Upper lobe of left lung (tissue), 6 donors: ENCODE data around the gene MANSC1. TPM values are rescaled to one million over a fixed set of nuclear protein-coding genes. Genes with fewer than 3 reads are reported as not detected.

Experiments used
- ATAC-seq, 2 donors: fragments of 200-7000 bp; cut with Tn5 transposase; one replicate each; pipeline ENCODE4 v1.9.1; 2022; ENCODE audit warnings: mild to moderate bottlenecking in 2 of 2, moderate library complexity in 2 of 2; ENCODE audit not compliant: low FRiP score in 2 of 2
- DNase-seq, 2 donors: peaks; one replicate each; pipeline ENCODE4 v3.0.0-alpha.2; 2019 to 2020
- H3K27ac ChIP-seq, 4 donors: fragments of 200-600 bp; sonication (generic); one replicate each; pipeline ENCODE4 v1.5.1; 2016 to 2019
- H3K27me3 ChIP-seq, 4 donors: fragments of 200-600 bp; sonication (generic); one replicate each; pipeline ENCODE4 v1.5.1; 2017 to 2019
- H3K36me3 ChIP-seq, 4 donors: fragments of 200-600 bp; sonication (generic); one replicate each; pipeline ENCODE4 v1.5.1; 2016 to 2019
- H3K4me1 ChIP-seq, 4 donors: fragments of 200-600 bp; sonication (generic); one replicate each; pipeline ENCODE4 v1.5.1; 2018 to 2019
- H3K4me3 ChIP-seq, 4 donors: fragments of 200-600 bp; sonication (generic); one replicate each; pipeline ENCODE4 v1.5.1; 2017 to 2019; ENCODE audit warnings: mild to moderate bottlenecking in 2 of 4, moderate library complexity in 1 of 4
- H3K9me3 ChIP-seq, 4 donors: fragments of 200-600 bp; sonication (generic); one replicate each; pipeline ENCODE4 v1.5.1; 2018 to 2019
- CTCF ChIP-seq, 6 experiments: fragments of 450-650 bp in 4 of 6; fragments of 200-600 bp in 2 of 6; sonication (generic) in 2 of 6; IDR thresholded peaks; one replicate each; pipeline ENCODE4 v1.5.1; 2016 to 2019; ENCODE audit warnings: antibody characterized with exemption in 6 of 6
- EP300 ChIP-seq, 4 donors: sonication (generic); formaldehyde crosslinking; IDR thresholded peaks; one replicate each; pipeline ENCODE4 v1.5.1; 2017; ENCODE audit warnings: antibody characterized with exemption in 4 of 4, control low read depth in 2 of 4
- POLR2A ChIP-seq, 4 donors: fragments of 450-650 bp; IDR thresholded peaks; one replicate each; pipeline ENCODE4 v1.5.1; 2016 to 2017; ENCODE audit warnings: antibody characterized with exemption in 4 of 4, mild to moderate bottlenecking in 2 of 4
- POLR2AphosphoS5 ChIP-seq, 2 donors: sonication (generic); formaldehyde crosslinking; IDR thresholded peaks; one replicate each; pipeline ENCODE4 v1.5.1; 2017; ENCODE audit warnings: antibody characterized with exemption in 2 of 2
- WGBS, 2 donors: methylation state at CpG; one replicate each; pipeline ENCODE4 v1.1.5; 2017 to 2018; 5-methylcytosine and 5-hydroxymethylcytosine counted together
- total RNA-seq, 6 donors: library from RNA; depleted of rRNA in 4 of 6; stranded (reverse); fragments of >200 nt in 4 of 6; gene quantifications; one replicate each; pipeline versions ENCODE4 v1.1.0 to v1.2.1, GENCODE V29; 2016 to 2021
- donor health status: DM: no; HTN: no; CAD: no; lungs with moderate emphysema.
- donor health status: DM: no; HTN: yes; CAD: no; lungs with severe emphysema.

Gene MANSC1
- total RNA-seq, 6 donors from 2014 or later = 2.1 to 25.2 (median 14.0) TPM

GRCh38 chr12:12327802-12328201 lies 22.2 kb downstream of the MANSC1 start:
- TF ChIP-seq EP300 (IDR thresholded peaks at IDR 0.05) (no peak), CTCF (IDR thresholded peaks at IDR 0.05) (peak; percentile 44 to 75 (median 62))
- WGBS, 2 donors = 0% methylated on average over 1 of the region's 1 CpG
- H3K27me3 ChIP-seq = no peaks in the 10 kb centered on the region
- H3K9me3 ChIP-seq = no peaks in the 10 kb centered on the region
- H3K27ac ChIP-seq = peak overlapping the region in 1 of 4 donors; percentile 4
- H3K4me1 ChIP-seq = peaks cover 13 to 24% (median 19%) of the 10 kb centered on the region in 4 donors
- ATAC-seq (peak; percentile 35 to 79), DNase-seq (no peak)
- H3K4me3 ChIP-seq = no peak overlapping the region
- peaks cover 0 to 7% (median 4%) of the 10 kb centered on the region in 4 donors for H3K36me3 ChIP-seq

- ATAC-seq = no peak
- WGBS, 2 donors = 98 to 100% methylated on average over 3 of the region's 3 CpGs
- no peak for TF ChIP-seq EP300 (IDR thresholded peaks at IDR 0.05)
- no peak for TF ChIP-seq POLR2A (IDR thresholded peaks at IDR 0.05)
- TF ChIP-seq POLR2AphosphoS5 (IDR thresholded peaks at IDR 0.05) = no peak
- TF ChIP-seq CTCF (IDR thresholded peaks at IDR 0.05) = no peak
These were observed 23.8 kb downstream of the MANSC1 start for GRCh38 chr12:12326262-12326661.

GRCh38 chr12:12323591-12323990 lies 26.5 kb downstream of the MANSC1 start:
- Histone ChIP-seq H3K27ac (no peak overlapping the region), H3K4me1 (peaks cover 10 to 15% (median 13%) of the 10 kb centered on the region in 4 donors), H3K36me3 (no peaks in the 10 kb centered on the region), H3K9me3 (no peaks in the 10 kb centered on the region), H3K27me3 (no peaks in the 10 kb centered on the region), H3K4me3 (no peak overlapping the region)
- TF ChIP-seq EP300 (IDR thresholded peaks at IDR 0.05) = no peak
- no peak for TF ChIP-seq POLR2A (IDR thresholded peaks at IDR 0.05)
- no peak for TF ChIP-seq CTCF (IDR thresholded peaks at IDR 0.05)
- no peak for TF ChIP-seq POLR2AphosphoS5 (IDR thresholded peaks at IDR 0.05)
- no peak for ATAC-seq
- WGBS, 2 donors = 84 to 87% methylated on average over 9 of the region's 9 CpGs
- DNase-seq = no peak

More at GRCh38 chr12:12326262-12326661, 23.8 kb downstream of the MANSC1 start:
- Histone ChIP-seq H3K9me3 (no peaks in the 10 kb centered on the region), H3K27ac (no peak overlapping the region), H3K4me3 (no peak overlapping the region), H3K4me1 (peaks cover 11 to 15% (median 11%) of the 10 kb centered on the region in 4 donors), H3K27me3 (no peaks in the 10 kb centered on the region), H3K36me3 (peaks cover 0 to 7% (median 4%) of the 10 kb centered on the region in 4 donors)
- DNase-seq = no peak

GRCh38 chr12:12323118-12323517 lies 26.9 kb downstream of the MANSC1 start:
- no peak for TF ChIP-seq POLR2A (IDR thresholded peaks at IDR 0.05)
- Histone ChIP-seq H3K4me1 (peaks cover 10 to 15% (median 12%) of the 10 kb centered on the region in 4 donors), H3K27ac (no peak overlapping the region), H3K27me3 (no peaks in the 10 kb centered on the region), H3K9me3 (no peaks in the 10 kb centered on the region), H3K36me3 (no peaks in the 10 kb centered on the region), H3K4me3 (no peak overlapping the region)
- no peak for DNase-seq
- no peak for ATAC-seq
- 80 to 92% methylated on average over 3 to 4 of the region's 4 CpGs for WGBS, 2 donors

GRCh38 chr12:12319451-12320183 lies 30.4 kb downstream of the MANSC1 start:
- TF ChIP-seq POLR2AphosphoS5 (IDR thresholded peaks at IDR 0.05) (no peak), POLR2A (IDR thresholded peaks at IDR 0.05) (no peak), CTCF (IDR thresholded peaks at IDR 0.05) (no peak), EP300 (IDR thresholded peaks at IDR 0.05) (no peak)
- ATAC-seq (peak in 1 of 2 donors; percentile 37), DNase-seq (no peak)
- H3K27ac ChIP-seq = peak overlapping the region in 3 of 4 donors; percentile 6 to 21 (median 11)
- H3K36me3 ChIP-seq = no peaks in the 10 kb centered on the region
- H3K4me1 ChIP-seq = peaks cover 0 to 3% (median 0%) of the 10 kb centered on the region in 4 donors
- H3K4me3 ChIP-seq = peak overlapping the region in 1 of 4 donors; percentile 25
- H3K9me3 ChIP-seq = no peaks in the 10 kb centered on the region
- WGBS, 2 donors = 78 to 80% methylated on average over 9 of the region's 9 CpGs
- no peaks in the 10 kb centered on the region for H3K27me3 ChIP-seq
